HG03135 (cell line): ENCODE results near the gene SSTR1.
"Not testable (repeated sequence)": the region's sequence is repeated elsewhere in the genome, so short reads cannot be mapped to it uniquely, and the experiment has no call there.

Experiments used
- ATAC-seq: cut with Tn5 transposase; IDR thresholded peaks from one replicate; pipeline ENCODE4 v1.9.1; 2021; ENCODE audit warnings: mild to moderate bottlenecking, moderate library complexity; ENCODE audit not compliant: unreplicated experiment

Gene SSTR1

GRCh38 chr14:38207736-38208617 is at the start of gene SSTR1:
TSS of gene SSTR1 (plus strand) at chr14:38207904. CDS start at chr14:38209390, 1,486 bp downstream.
- ATAC-seq: no peak

GRCh38 chr14:38158468-38158867 is 49.2 kb upstream of the SSTR1 start:
- ATAC-seq: no peak

- no peak for ATAC-seq
Observed at GRCh38 chr14:38168416-38168815, 39.3 kb upstream of the SSTR1 start.

- ATAC-seq: no peak
Observed at GRCh38 chr14:38171197-38171596, 36.5 kb upstream of the SSTR1 start.

- no peak for ATAC-seq
Observed at GRCh38 chr14:38174711-38175110, 33.0 kb upstream of the SSTR1 start.

- ATAC-seq: no peak
Observed at GRCh38 chr14:38175658-38176057, 32.0 kb upstream of the SSTR1 start.

- no peak for ATAC-seq
Observed at GRCh38 chr14:38176379-38176778, 31.3 kb upstream of the SSTR1 start.

GRCh38 chr14:38184132-38184531 is 23.6 kb upstream of the SSTR1 start:
- no peak for ATAC-seq

GRCh38 chr14:38185671-38186070 is 22.0 kb upstream of the SSTR1 start:
- ATAC-seq: no peak

- ATAC-seq: no peak
Observed at GRCh38 chr14:38186216-38186615, 21.5 kb upstream of the SSTR1 start.

- ATAC-seq: no peak
Observed at GRCh38 chr14:38187528-38187927, 20.2 kb upstream of the SSTR1 start.

GRCh38 chr14:38189930-38190726 is 17.6 kb upstream of the SSTR1 start:
- no peak for ATAC-seq

GRCh38 chr14:38190846-38191245 is 16.9 kb upstream of the SSTR1 start:
- ATAC-seq: not testable (repeated sequence)

- not testable (repeated sequence) for ATAC-seq
Observed at GRCh38 chr14:38191491-38191890, 16.2 kb upstream of the SSTR1 start.

- ATAC-seq: no peak
Observed at GRCh38 chr14:38197001-38197783, 10.5 kb upstream of the SSTR1 start.

- no peak for ATAC-seq
Observed at GRCh38 chr14:38197784-38198335, 9.8 kb upstream of the SSTR1 start.

- ATAC-seq: no peak
Observed at GRCh38 chr14:38198425-38198824, 9.3 kb upstream of the SSTR1 start.

GRCh38 chr14:38199076-38199475 is 8.6 kb upstream of the SSTR1 start:
- ATAC-seq: no peak

- ATAC-seq: no peak
Observed at GRCh38 chr14:38199739-38200138, 8.0 kb upstream of the SSTR1 start.

GRCh38 chr14:38201137-38201828 is 6.4 kb upstream of the SSTR1 start:
- no peak for ATAC-seq
